NCI-H1092 treated with DMSO at 0.1 percent for 48 hours (cell line): ENCODE results near the gene OR2A25.

ENCODE experiments used
- DNase-seq: peaks from one replicate; lab custom pipeline; 2025; lab: John Stamatoyannopoulos, UW

OR2A25 gene

DNA sequence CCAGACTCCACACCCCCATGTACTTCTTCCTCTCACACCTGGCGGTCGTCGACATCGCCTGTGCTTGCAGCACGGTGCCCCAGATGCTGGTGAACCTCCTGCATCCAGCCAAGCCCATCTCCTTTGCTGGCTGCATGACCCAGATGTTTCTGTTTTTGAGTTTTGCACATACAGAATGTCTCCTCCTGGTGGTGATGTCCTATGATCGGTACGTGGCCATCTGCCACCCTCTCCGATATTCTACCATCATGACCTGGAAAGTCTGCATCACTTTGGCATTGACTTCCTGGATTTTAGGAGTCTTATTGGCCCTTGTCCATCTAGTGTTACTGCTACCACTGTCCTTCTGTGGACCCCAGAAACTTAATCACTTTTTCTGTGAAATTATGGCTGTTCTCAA is 4.8 kb downstream of the OR2A25 start:
- DNase-seq: no peak

DNA sequence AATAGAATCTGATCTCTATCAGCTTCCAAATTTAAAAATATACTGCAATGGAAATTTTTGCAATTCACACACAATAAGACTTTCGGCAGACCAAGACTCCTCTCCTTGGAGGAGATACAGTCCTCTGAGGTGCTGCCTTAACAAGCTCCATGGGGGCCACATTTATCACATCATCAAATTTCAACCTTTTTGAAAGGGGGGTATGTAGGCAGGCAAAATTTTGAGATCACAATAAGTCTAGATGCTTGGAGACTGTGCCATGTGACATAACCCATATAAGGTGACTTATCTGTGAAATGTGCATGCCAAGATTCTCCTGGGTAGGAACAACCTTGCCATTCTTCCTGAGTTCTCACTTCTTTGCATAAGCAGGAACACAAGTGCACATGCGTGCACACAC is 16.4 kb downstream of the OR2A25 start, which contains the start of gene OR2A12:
OR2A12 (plus strand) TSS at position 301 of the 400 bp plus-strand sequence. CDS start 8,830 bp downstream, outside the sequence.
- DNase-seq: no peak

GRCh38 chr7:144086730-144087129 is 17.1 kb downstream of the OR2A25 start:
- no peak for DNase-seq

GRCh38 chr7:144087230-144087629 is 17.6 kb downstream of the OR2A25 start:
- DNase-seq: no peak

GRCh38 chr7:144090667-144091066 is 21.1 kb downstream of the OR2A25 start:
- no peak for DNase-seq

- no peak for DNase-seq
Observed at GRCh38 chr7:144098776-144099175, 29.2 kb downstream of the OR2A25 start.

DNA sequence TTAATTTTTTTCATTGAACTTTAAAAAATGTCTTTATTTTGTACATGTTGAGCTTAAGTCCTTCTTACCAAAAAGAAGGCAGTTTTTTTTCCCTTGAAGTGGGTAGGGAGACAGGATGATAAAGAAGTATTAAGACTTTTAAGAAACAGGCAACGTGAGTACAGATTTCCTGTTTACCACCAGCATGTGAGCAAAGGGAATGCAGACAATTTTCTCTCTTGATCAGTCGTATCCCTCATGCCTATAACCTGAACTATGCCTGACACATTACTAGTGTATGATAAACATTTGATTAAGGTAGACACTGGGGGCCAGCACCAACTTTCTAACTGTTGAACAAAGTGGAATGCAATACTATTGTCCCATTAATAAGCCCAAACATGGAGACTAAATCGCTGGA is 31.0 kb downstream of the OR2A25 start:
- no peak for DNase-seq

GRCh38 chr7:144102041-144102440 is 32.4 kb downstream of the OR2A25 start:
- no peak for DNase-seq

DNA sequence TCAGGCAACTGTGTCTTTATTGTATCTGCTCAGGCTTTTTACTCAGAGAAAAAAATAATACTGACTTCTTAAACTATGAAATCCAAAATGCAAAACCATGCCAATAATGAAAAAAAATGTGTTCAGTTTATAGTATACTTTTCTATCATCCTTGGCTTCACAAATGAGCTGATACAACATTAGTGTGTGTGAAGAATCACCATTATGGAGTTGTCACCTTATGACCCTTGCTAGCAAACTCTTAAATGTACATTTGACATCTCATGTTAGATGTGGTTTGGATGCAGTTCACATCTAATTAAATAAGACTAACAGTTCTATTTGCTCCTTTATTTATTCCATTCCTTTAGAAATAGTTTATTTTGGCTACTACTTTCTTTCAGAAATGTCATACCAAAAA is 35.6 kb downstream of the OR2A25 start:
- no peak for DNase-seq

DNA sequence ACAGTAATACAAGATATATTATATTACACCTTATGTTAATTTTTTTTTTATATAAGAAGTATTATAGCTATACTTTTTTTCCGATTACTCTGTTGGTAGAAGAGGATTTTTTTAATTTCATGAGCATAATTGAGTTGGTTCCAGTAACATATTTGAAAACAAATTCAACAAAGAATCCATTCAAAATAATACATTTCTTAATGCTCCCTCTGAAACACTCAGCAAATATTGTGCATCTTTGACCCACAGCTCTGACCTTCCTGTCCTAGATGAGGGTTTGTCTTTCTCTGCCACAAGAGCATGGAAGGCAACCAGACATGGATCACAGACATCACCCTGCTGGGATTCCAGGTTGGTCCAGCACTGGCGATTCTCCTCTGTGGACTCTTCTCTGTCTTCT is 39.7 kb downstream of the OR2A25 start, which contains the start of gene OR2A2:
OR2A2 (plus strand) TSS at position 301 of the 400 bp plus-strand sequence; CDS start at position 301, 0 bp downstream.
- no peak for DNase-seq

GRCh38 chr7:144110272-144110671 is 40.7 kb downstream of the OR2A25 start:
- DNase-seq: no peak

GRCh38 chr7:144113651-144114050 is 44.0 kb downstream of the OR2A25 start:
- DNase-seq: no peak

DNA sequence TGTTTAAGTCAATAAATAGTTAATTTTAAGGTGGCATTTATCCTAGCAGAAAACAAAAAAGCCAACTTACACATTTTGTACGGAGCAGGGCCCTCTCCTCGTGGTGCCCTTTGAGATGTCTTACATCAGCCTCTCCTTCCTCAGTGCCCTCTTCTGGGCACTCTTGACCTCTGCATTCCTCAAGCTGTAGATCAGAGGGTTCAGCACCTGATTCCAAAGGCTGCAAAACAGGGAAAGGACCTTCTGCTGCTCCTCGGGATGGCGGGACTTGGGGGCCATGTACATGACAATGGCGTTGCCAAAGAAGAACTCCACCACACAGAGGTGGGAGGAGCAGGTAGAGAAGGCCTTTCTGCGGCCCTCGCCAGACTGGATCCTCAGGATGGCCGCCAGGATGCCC is 48.7 kb downstream of the OR2A25 start:
- DNase-seq: no peak

- no peak for DNase-seq
Observed at GRCh38 chr7:144122876-144123275, 53.3 kb downstream of the OR2A25 start, which contains the start of gene OR2A14. TSS of gene OR2A14 (plus strand) at chr7:144123176. CDS start at chr7:144129113, 5,937 bp downstream.
